Suprapubic skin (tissue), 4 donors: Measurements from ENCODE around the gene SPAG7.

Experiments used
- EP300 ChIP-seq: sonication (generic); formaldehyde crosslinking; IDR thresholded peaks from one replicate; pipeline ENCODE4 v1.6.1; 2017; ENCODE audit warnings: antibody characterized with exemption
- POLR2A ChIP-seq, 2 donors: fragments of 450-650 bp; IDR thresholded peaks; one replicate each; pipeline ENCODE4 v1.6.1; 2017; ENCODE audit warnings: antibody characterized with exemption in 2 of 2, mild to moderate bottlenecking in 2 of 2, moderate library complexity in 2 of 2
- POLR2AphosphoS5 ChIP-seq, 3 donors: sonication (generic); formaldehyde crosslinking; IDR thresholded peaks; one replicate each; pipeline ENCODE4 v1.6.1; 2017; ENCODE audit warnings: antibody characterized with exemption in 3 of 3
- TF ChIP-seq, protein P1 (sequence below), 2 donors: fragments of 200-600 bp in 1 of 2; fragments of 450-650 bp in 1 of 2; sonication (generic) in 1 of 2; IDR thresholded peaks; one replicate each; pipeline ENCODE4 v1.5.1; 2016 to 2019; ENCODE audit warnings: antibody characterized with exemption in 2 of 2, mild to moderate bottlenecking in 1 of 2, moderate library complexity in 1 of 2

DNA sequence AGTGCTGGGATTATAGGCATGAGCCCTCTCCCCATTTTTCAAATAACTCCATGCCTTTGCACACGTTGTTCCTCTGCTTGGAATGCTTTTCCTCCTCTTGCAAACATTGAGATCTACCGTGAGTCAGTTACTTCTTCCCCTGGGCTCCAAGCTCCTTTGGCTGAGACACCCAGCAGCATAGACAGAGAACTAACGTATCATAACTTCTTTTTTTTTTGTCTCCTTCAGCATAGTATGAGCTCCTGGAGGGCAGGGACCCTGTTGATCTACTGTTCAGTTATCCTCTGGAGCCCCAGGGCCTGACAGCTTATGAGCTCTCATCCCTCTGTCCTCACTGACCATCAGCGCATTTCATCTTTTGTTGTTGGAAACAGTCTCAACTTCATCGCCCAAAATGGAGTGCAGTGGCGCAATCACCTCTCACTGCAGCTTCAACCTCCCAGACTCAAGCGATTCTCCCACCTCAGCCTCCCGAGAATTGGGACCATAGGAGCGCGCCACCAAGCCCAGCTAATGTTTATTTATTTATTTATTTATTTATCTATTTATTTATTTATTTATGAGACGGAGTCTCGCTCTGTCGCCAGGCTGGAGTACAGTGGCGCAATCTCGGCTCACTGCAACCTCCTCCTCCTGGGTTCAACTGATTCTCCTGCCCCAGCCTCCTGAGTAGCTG lies 2.2 kb downstream of the SPAG7 start:
- no peak for TF ChIP-seq POLR2A (IDR thresholded peaks at IDR 0.05)
- TF ChIP-seq POLR2AphosphoS5 (IDR thresholded peaks at IDR 0.05), result no peak
- TF ChIP-seq, protein P1, sequence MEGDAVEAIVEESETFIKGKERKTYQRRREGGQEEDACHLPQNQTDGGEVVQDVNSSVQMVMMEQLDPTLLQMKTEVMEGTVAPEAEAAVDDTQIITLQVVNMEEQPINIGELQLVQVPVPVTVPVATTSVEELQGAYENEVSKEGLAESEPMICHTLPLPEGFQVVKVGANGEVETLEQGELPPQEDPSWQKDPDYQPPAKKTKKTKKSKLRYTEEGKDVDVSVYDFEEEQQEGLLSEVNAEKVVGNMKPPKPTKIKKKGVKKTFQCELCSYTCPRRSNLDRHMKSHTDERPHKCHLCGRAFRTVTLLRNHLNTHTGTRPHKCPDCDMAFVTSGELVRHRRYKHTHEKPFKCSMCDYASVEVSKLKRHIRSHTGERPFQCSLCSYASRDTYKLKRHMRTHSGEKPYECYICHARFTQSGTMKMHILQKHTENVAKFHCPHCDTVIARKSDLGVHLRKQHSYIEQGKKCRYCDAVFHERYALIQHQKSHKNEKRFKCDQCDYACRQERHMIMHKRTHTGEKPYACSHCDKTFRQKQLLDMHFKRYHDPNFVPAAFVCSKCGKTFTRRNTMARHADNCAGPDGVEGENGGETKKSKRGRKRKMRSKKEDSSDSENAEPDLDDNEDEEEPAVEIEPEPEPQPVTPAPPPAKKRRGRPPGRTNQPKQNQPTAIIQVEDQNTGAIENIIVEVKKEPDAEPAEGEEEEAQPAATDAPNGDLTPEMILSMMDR (IDR thresholded peaks at IDR 0.05), result no peak
- no peak for TF ChIP-seq EP300
